Measurements from ENCODE around the gene RRP12. TPM values are rescaled to one million over a fixed set of nuclear protein-coding genes. Genes with fewer than 3 reads are reported as not detected.

Gene RRP12
- total RNA-seq, 2 experiments from 2014 or later, result 20.1 to 21.6 TPM

DNA sequence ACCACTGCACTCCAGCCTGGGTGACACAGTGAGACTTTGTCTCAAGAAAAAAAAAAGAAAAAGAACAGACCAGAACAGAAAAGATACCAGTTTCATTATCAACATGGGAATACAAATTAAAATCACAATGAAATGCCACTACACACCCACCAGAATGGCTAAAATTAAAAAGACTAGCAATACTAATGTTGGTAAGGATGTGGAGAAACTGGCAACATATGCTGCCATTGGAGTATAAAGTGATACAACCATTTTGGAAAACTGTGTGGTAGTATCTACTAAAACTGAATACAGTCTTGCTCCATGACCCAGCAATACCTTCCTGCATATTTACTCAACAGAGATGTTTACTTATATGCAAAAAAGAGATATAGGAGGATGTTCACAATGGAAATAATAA, 2.9 kb upstream of the RRP12 start:
- Mint-ChIP-seq H3K4me1 (peaks cover 27% of the 10 kb centered on the region), H3K36me3 (ENCODE audit: low read depth) (no peaks in the 10 kb centered on the region), H3K27me3 (no peaks in the 10 kb centered on the region), H3K27ac (no peak overlapping the region), H3K9me3 (no peaks in the 10 kb centered on the region), H3K4me3 (no peak overlapping the region)
- ChIA-PET POLR2A (interaction anchor here (0.6 kb wide), 1 partner anchor 34 kb away, joined by 3 read pairs; no protein-coding TSS in a partner anchor), CTCF (interaction anchor here (1.1 to 1.8 kb wide), 3 partner anchors 10 to 56 kb away, joined by 4 to 5 read pairs (median 4); no protein-coding TSS in a partner anchor)
- DNase-seq, result no peak

DNA sequence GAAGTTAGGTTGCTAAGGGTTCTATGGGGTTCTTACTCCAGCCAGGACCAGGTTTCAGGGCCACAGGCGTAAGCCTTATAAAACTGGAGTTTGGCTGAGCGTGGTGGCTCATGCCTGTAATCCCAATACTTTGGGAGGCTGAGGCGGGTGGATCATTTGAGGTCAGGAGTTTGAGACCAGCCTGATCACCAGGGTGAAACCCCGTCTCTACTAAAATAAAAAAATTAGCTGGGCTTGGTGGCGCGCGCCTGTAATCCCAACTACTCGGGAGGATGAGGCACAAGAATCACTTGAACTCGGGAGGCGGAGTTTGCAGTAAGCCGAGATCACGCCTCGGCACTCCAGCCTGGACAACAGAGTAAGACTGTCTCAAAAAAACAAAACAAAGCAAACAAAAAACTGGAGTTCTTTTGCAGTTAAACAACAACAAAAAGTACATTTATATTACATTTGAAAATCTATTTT, 347 bp upstream of the RRP12 start:
- Mint-ChIP-seq H3K4me1 (peaks cover 16% of the 10 kb centered on the region), H3K27me3 (no peaks in the 10 kb centered on the region), H3K36me3 (ENCODE audit: low read depth) (no peaks in the 10 kb centered on the region), H3K27ac (peak overlapping the region; percentile 93), H3K9me3 (no peaks in the 10 kb centered on the region), H3K4me3 (peak overlapping the region; percentile 93)
- DNase-seq, result no peak
- CTCF ChIA-PET, result interaction anchor here (0.9 to 2.0 kb wide), 10 partner anchors 8 to 82 kb away, joined by 3 to 10 read pairs (median 4); partner anchors contain the start of gene FRAT1
- POLR2A ChIA-PET, result interaction anchor here (0.6 to 1.2 kb wide), 4 partner anchors 11 to 76 kb away, joined by 4 to 6 read pairs (median 4); no protein-coding TSS in a partner anchor

DNA sequence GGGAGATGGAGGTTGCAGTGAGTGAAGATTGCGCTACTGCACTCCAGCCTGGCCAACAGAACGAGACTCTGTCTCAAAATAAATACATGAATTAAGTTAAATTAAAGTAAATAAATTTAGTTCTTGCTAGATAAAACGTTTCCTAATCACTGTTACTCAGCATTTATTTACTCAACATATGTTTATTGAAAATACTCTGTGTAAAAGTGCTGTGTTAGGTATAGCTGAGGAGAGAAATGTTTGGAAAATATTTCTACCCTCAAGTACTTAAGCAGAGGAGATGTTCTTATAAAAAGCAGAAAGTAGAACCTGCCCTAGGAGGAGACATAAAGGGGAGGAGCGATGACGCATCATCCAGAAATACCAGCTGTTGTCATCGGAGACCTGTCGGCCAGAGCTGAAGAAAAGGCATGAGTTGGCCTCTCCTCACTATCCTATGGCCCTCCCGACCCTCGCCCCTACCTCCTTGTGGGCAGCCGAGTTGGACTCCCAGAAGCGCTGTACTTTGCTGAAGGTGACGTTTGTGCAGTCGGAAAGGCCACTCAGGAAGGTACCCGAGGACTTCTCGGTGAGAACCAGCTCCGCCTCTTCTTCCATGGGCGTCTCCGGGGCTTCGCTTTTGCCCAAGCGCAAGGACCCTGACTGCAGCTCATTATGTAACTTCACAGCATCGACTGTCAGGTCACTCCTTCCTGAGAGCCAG, 1.1 kb downstream of the RRP12 start:
- Mint-ChIP-seq H3K27ac (peak overlapping the region; percentile 93), H3K4me1 (peaks cover 16% of the 10 kb centered on the region), H3K9me3 (no peaks in the 10 kb centered on the region), H3K4me3 (peak overlapping the region; percentile 93), H3K27me3 (no peaks in the 10 kb centered on the region), H3K36me3 (ENCODE audit: low read depth) (peaks cover 5% of the 10 kb centered on the region)
- DNase-seq, result peak; percentile 31
- CTCF ChIA-PET, result interaction anchor here (0.6 to 1.7 kb wide), 6 partner anchors 12 to 45 kb away, joined by 3 to 10 read pairs (median 4); no protein-coding TSS in a partner anchor
- POLR2A ChIA-PET, result interaction anchor here (1.4 kb wide), 1 partner anchor 14 kb away, joined by 3 read pairs; no protein-coding TSS in a partner anchor

DNA sequence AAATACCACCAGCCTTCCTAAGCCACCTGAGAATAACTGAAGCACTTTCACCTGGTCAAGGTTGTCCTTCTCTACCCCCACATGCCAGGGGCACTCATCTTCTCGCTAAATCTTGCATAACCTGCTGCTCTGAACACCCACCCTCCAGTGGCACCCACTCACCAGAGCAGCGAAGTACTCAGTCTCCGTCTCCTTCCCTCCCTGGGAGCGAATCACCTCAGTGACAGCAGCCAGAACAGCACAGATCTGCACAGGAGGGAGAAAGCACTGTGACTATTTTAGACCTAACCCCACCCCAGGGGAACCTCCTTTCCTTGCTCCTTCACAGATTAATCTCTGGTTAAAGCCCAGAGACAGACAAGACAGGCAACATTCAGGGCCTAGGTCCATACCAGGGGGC, 5.1 kb downstream of the RRP12 start:
- no peak for DNase-seq
- POLR2A ChIA-PET, result no interaction called here
- H3K9me3 Mint-ChIP-seq, result no peaks in the 10 kb centered on the region
- H3K4me3 Mint-ChIP-seq, result no peak overlapping the region
- CTCF ChIA-PET, result no interaction called here
- no peak overlapping the region for H3K27ac Mint-ChIP-seq
- no peaks in the 10 kb centered on the region for H3K27me3 Mint-ChIP-seq
- peaks cover 9% of the 10 kb centered on the region for H3K36me3 Mint-ChIP-seq (ENCODE audit: low read depth)
- H3K4me1 Mint-ChIP-seq, result peaks cover 16% of the 10 kb centered on the region

DNA sequence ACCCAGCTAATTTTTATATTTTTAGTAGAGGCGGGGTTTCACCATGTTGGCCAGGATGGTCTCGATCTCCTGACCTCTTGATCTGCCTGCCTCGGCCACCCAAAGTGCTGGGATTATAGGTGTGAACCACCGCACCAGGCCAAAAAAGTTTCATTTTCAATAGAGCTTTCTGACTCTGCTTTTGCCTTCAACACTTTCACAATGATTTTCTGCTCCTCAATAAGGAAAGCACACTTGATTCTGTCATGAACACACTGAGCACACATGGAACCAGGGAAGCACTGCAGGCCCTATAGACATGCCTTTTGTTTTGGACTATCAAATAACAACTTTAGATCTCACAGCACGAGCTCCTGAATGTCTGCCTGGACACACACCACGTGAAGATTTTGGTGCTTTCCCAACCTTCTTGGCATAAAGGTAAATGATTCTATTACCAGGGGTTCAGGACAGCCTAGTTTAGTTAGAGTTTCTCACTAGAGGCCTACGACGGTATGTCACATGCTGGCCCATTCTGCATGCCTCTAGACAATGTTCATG, 8.0 kb downstream of the RRP12 start:
- H3K9me3 Mint-ChIP-seq, result no peaks in the 10 kb centered on the region
- ChIA-PET CTCF (interaction anchor here (1.0 to 1.2 kb wide), 2 partner anchors 12 to 71 kb away, joined by 3 read pairs; no protein-coding TSS in a partner anchor), POLR2A (no interaction called here)
- H3K27me3 Mint-ChIP-seq, result no peaks in the 10 kb centered on the region
- peak overlapping the region; percentile 42 for H3K27ac Mint-ChIP-seq
- no peak overlapping the region for H3K4me3 Mint-ChIP-seq
- DNase-seq, result no peak
- peaks cover 18% of the 10 kb centered on the region for H3K36me3 Mint-ChIP-seq (ENCODE audit: low read depth)
- peaks cover 6% of the 10 kb centered on the region for H3K4me1 Mint-ChIP-seq

DNA sequence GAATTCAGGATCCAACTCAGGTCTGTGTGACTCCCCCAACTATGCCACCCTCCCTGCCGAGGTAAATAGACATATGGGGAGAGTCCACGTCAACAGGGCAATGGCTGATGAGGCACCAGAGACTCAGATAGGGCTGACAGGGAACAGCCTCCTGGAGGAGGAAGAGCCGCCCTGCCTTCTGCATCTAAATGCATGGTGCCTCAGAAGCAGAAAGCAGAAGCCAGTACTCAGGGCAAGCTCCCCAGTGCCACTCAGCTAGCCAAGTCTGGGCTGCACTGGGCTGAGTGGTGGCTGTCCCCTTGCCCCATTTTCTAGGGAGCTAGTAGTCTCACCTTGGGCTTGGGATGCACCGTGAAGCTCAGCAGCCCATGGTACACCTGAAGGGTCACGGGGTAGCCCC, 11.0 kb downstream of the RRP12 start:
- Mint-ChIP-seq H3K4me3 (no peak overlapping the region), H3K27me3 (no peaks in the 10 kb centered on the region), H3K9me3 (no peaks in the 10 kb centered on the region), H3K27ac (no peak overlapping the region), H3K36me3 (ENCODE audit: low read depth) (peaks cover 20% of the 10 kb centered on the region), H3K4me1 (peaks cover 6% of the 10 kb centered on the region)
- ChIA-PET POLR2A (no interaction called here), CTCF (no interaction called here)
- no peak for DNase-seq

DNA sequence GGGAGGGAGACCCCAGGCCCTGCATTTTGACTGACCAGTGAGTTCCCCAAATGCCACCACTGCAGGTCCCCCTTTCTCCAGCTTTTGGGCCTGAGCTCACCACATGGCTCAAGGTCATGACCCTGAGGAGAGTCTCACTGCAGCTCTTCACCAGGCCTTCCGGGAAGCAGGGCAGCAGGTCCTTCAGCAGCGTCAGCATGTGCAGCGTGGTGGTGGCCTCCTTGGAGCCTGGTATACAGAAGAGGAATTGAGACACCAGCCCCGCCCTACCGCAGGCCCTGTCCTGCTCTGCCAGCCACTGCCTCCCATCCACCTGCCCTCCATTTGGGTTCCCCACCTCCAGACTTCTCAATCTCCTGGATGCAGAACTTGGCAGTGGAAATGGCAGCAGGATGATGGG, 13.0 kb downstream of the RRP12 start:
- H3K4me1 Mint-ChIP-seq, result peaks cover 2% of the 10 kb centered on the region
- H3K4me3 Mint-ChIP-seq, result no peak overlapping the region
- H3K27ac Mint-ChIP-seq, result no peak overlapping the region
- ChIA-PET POLR2A (no interaction called here), CTCF (interaction anchor here (1.2 kb wide), 1 partner anchor 13 kb away, joined by 10 read pairs; the partner anchor contains the start of gene RRP12)
- no peaks in the 10 kb centered on the region for H3K27me3 Mint-ChIP-seq
- DNase-seq, result no peak
- H3K36me3 Mint-ChIP-seq (ENCODE audit: low read depth), result peaks cover 18% of the 10 kb centered on the region
- H3K9me3 Mint-ChIP-seq, result no peaks in the 10 kb centered on the region

DNA sequence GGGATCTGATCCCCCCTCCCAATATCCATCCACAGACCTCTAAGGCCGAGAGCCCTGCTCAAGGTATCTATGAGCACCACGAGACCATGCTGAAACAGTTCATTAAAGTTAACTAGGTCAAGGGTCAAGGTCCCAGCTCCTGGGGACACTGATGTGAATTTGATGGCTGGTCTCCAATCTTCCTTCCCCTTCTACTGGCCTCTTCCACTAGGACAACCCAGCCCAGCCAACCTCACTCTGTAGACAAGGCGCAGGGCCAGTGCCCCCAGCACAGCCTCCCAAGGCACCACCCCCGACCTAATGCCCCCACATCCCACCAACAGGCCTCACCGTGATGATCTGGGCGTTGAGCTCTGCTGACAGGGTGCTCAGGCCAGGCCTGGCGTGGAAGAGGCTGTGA, 15.6 kb downstream of the RRP12 start:
- no peaks in the 10 kb centered on the region for H3K9me3 Mint-ChIP-seq
- H3K4me3 Mint-ChIP-seq, result no peak overlapping the region
- H3K36me3 Mint-ChIP-seq (ENCODE audit: low read depth), result peaks cover 18% of the 10 kb centered on the region
- no peaks in the 10 kb centered on the region for H3K27me3 Mint-ChIP-seq
- H3K27ac Mint-ChIP-seq, result no peak overlapping the region
- CTCF ChIA-PET, result interaction anchor here (0.7 to 1.0 kb wide), 2 partner anchors 16 to 274 kb away, joined by 4 to 5 read pairs; partner anchors contain the start of gene RRP12
- no peaks in the 10 kb centered on the region for H3K4me1 Mint-ChIP-seq
- DNase-seq, result no peak
- POLR2A ChIA-PET, result no interaction called here

DNA sequence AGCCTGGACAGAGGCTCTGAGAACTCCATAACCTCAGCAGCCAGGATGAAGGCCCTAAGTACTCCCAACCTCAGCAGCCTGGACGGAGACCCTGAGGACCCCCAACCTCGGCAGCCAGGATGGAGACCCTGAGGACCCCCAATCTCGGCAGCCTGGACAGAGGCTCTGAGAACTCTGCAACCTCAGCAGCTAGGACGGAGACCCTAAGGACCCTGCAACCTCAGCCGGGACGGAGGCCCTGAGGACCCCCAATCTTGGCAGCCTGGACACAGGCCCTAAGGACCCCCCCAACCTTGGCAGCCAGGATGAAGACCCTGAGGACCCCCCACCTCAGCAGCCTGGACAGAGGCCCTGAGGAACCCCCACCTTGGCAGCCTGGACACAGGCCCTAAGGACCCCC, 16.5 kb downstream of the RRP12 start:
- H3K9me3 Mint-ChIP-seq, result no peaks in the 10 kb centered on the region
- no peaks in the 10 kb centered on the region for H3K27me3 Mint-ChIP-seq
- CTCF ChIA-PET, result no interaction called here

DNA sequence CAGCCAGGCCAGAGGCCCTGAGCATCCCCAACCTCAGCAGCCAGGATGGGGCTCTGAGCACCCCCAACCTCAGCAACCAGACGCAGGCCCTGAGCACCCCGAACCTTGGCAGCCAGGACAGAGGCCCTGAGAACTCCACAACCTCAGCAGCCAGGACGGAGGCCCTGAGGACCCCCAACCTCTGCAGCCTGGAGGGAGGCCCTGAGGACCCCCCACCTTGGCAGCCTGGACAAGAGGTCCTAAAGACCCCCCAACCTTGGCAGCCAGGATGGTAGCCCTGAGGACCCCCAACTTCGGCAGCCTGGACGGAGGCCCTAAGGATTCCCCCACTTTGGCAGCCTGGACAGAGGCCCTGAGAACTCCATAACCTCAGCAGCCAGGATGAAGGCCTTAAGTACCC, 17.0 kb downstream of the RRP12 start:
- no peaks in the 10 kb centered on the region for H3K27me3 Mint-ChIP-seq
- CTCF ChIA-PET, result no interaction called here
- no peak overlapping the region for H3K4me3 Mint-ChIP-seq
- POLR2A ChIA-PET, result no interaction called here
- peaks cover 18% of the 10 kb centered on the region for H3K36me3 Mint-ChIP-seq (ENCODE audit: low read depth)
- no peak overlapping the region for H3K27ac Mint-ChIP-seq
- no peaks in the 10 kb centered on the region for H3K4me1 Mint-ChIP-seq
- no peak for DNase-seq
- H3K9me3 Mint-ChIP-seq, result no peaks in the 10 kb centered on the region

More for the DNA sequence above, 16.5 kb downstream of the RRP12 start:
- Mint-ChIP-seq H3K4me1 (no peaks in the 10 kb centered on the region), H3K4me3 (no peak overlapping the region), H3K36me3 (ENCODE audit: low read depth) (peaks cover 18% of the 10 kb centered on the region), H3K27ac (no peak overlapping the region)
- no peak for DNase-seq
- POLR2A ChIA-PET, result no interaction called here

DNA sequence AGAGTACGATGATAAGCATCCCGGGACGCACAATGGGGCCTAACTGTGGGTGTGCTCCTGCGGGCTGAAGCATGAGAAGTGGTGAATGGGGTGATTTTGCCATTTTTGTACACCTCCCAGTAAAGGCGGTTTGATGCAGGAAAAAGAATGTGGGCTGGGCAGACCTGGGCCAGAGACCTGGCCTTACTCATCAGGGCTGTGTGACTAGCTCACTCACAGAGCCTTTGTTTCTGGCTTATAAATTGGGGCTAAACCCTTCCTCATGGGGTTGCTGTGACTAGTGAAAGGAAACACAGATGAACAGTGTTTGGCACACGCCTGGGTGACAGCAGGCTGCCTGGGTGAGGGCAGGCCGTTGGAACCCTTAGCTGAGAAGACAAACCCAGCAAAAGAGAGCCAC, 18.0 kb downstream of the RRP12 start:
- ChIA-PET POLR2A (no interaction called here), CTCF (no interaction called here)
- H3K4me3 Mint-ChIP-seq, result no peak overlapping the region
- no peak overlapping the region for H3K27ac Mint-ChIP-seq
- no peak for DNase-seq
- H3K4me1 Mint-ChIP-seq, result no peaks in the 10 kb centered on the region
- H3K27me3 Mint-ChIP-seq, result no peaks in the 10 kb centered on the region
- peaks cover 11% of the 10 kb centered on the region for H3K36me3 Mint-ChIP-seq (ENCODE audit: low read depth)
- no peaks in the 10 kb centered on the region for H3K9me3 Mint-ChIP-seq

DNA sequence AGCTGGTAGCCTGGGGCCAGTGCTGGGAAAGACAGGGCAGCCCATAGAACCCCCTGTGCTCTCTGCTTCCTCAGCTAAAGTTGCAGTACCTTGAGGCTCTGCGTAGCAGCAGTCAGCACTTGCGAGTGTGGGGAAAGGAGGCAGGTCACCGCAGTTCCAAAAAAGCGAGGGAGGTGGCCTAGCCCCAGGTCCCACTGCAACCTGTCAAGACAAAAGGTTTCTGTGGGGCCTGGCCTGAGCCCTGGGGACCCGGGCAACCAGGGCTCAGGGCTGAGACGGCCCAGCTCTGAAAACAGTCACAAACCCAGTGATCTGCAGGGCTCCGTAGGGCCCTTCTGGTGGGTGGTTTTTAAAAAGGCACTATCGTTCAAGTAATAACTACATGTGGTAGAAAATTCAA, 19.5 kb downstream of the RRP12 start:
- no peaks in the 10 kb centered on the region for H3K27me3 Mint-ChIP-seq
- no peak for DNase-seq
- H3K9me3 Mint-ChIP-seq, result no peaks in the 10 kb centered on the region
- peaks cover 4% of the 10 kb centered on the region for H3K36me3 Mint-ChIP-seq (ENCODE audit: low read depth)
- H3K27ac Mint-ChIP-seq, result no peak overlapping the region
- ChIA-PET CTCF (interaction anchor here (1.3 kb wide), 1 partner anchor 11 kb away, joined by 3 read pairs; no protein-coding TSS in a partner anchor), POLR2A (no interaction called here)
- H3K4me3 Mint-ChIP-seq, result no peak overlapping the region
- H3K4me1 Mint-ChIP-seq, result peaks cover under 1% of the 10 kb centered on the region

DNA sequence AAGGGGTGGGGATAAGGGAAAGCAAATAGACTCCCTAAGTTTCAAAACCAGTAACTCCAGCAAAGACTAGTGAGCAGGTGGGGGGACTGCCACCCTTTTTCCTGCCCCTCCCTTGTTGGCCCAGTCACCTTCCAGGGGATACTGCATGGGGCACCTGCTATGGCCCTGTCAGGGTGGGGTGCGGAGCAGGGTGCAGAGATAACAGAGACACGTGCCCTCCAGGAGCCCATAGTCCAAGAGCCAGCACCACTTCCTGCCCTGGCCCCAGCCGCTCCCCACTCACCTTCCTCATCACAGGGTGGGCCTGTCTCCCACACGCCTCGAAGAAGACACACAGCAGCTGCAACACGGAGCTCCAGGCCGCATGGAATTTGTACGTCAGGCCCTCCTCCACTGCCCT, 20.6 kb downstream of the RRP12 start:
- H3K27ac Mint-ChIP-seq, result peak overlapping the region; percentile 19
- H3K4me3 Mint-ChIP-seq, result no peak overlapping the region
- ChIA-PET CTCF (interaction anchor here (1.3 kb wide), 1 partner anchor 12 kb away, joined by 3 read pairs; no protein-coding TSS in a partner anchor), POLR2A (no interaction called here)
- no peaks in the 10 kb centered on the region for H3K27me3 Mint-ChIP-seq
- no peaks in the 10 kb centered on the region for H3K9me3 Mint-ChIP-seq
- DNase-seq, result no peak
- H3K36me3 Mint-ChIP-seq (ENCODE audit: low read depth), result peaks cover 7% of the 10 kb centered on the region
- H3K4me1 Mint-ChIP-seq, result peaks cover 3% of the 10 kb centered on the region

Data from activated CD4-positive, alpha-beta T cell treated with anti-CD3 and anti-CD28 coated beads, Interleukin-2, amount 10 ng/mL, durations not matched to agents 7 days and 5 days (primary cell).